ENCODE results near the gene TSPO2.

- TF ChIP-seq POLR2A (IDR thresholded peaks at IDR 0.05; ENCODE audit: low read depth, low read length), result no peak
- no peak for TF ChIP-seq POLR2AphosphoS5 (IDR thresholded peaks at IDR 0.05; ENCODE audit: low read depth, low read length)
- no peak for TF ChIP-seq TAF1 (IDR thresholded peaks at IDR 0.05; ENCODE audit: borderline replicate concordance, low read depth, low read length)
Measured at GRCh38 chr6:41058783-41059181, 16.5 kb downstream of the TSPO2 start.
